WTC11 (cell line): Measurements from ENCODE around the gene CACNG4.

Experiments used
- ATF2 ChIP-seq: sonication (generic); formaldehyde crosslinking; IDR thresholded peaks from 2 replicates; pipeline ENCODE4 v1.8.1; 2022; ENCODE audit warnings: low read depth, missing genetic modification reagents, borderline replicate concordance
- CREB1 ChIP-seq: sonication (generic); formaldehyde crosslinking; IDR thresholded peaks from 2 replicates; pipeline ENCODE4 v1.8.0; 2023; ENCODE audit warnings: mild to moderate bottlenecking, missing genetic modification reagents
- CTCF ChIP-seq: fragments of 200-600 bp; IDR thresholded peaks from 2 replicates; pipeline ENCODE4 v1.8.0; 2022; ENCODE audit warnings: antibody characterized with exemption
- MAX ChIP-seq: sonication (generic); formaldehyde crosslinking; IDR thresholded peaks from 2 replicates; pipeline ENCODE4 v1.8.0; 2022; ENCODE audit warnings: mild to moderate bottlenecking, missing genetic modification reagents
- MXD4 ChIP-seq: fragments of 250-450 bp; sonication (Bioruptor Pico); IDR thresholded peaks from 2 replicates; pipeline ENCODE4 v1.8.0; 2021; ENCODE audit warnings: mild to moderate bottlenecking, moderate library complexity, borderline replicate concordance
- NFYB ChIP-seq: sonication (generic); formaldehyde crosslinking; conservative IDR thresholded peaks from 2 replicates; pipeline ENCODE4 v1.8.0; 2022; ENCODE audit warnings: low read depth, missing genetic modification reagents
- RORB ChIP-seq: fragments of 250-450 bp; sonication (Bioruptor Pico); IDR thresholded peaks from 2 replicates; pipeline ENCODE4 v1.9.0; 2021; ENCODE audit warnings: mild to moderate bottlenecking
- SP1 ChIP-seq: sonication (generic); formaldehyde crosslinking; conservative IDR thresholded peaks from 2 replicates; pipeline ENCODE4 v1.8.1; 2022; ENCODE audit warnings: missing genetic modification reagents
- TEAD4 ChIP-seq: sonication (generic); formaldehyde crosslinking; IDR thresholded peaks from 2 replicates; pipeline ENCODE4 v1.8.0; 2022; ENCODE audit warnings: mild to moderate bottlenecking, missing genetic modification reagents
- USF2 ChIP-seq: sonication (generic); formaldehyde crosslinking; IDR thresholded peaks from 2 replicates; pipeline ENCODE4 v1.8.1; 2023; ENCODE audit warnings: mild to moderate bottlenecking, missing genetic modification reagents, moderate library complexity

- TF ChIP-seq CTCF: no peak
- TF ChIP-seq USF2: no peak
- TF ChIP-seq MAX: no peak
- TF ChIP-seq CREB1: no peak
- no peak for TF ChIP-seq SP1 (CRISPR knock-in tag)
- no peak for TF ChIP-seq NFYB (CRISPR knock-in tag)
- TF ChIP-seq TEAD4: no peak
- no peak for TF ChIP-seq RORB
- no peak for TF ChIP-seq ATF2
- TF ChIP-seq MXD4 (CRISPR knock-in tag): no peak
Observed at GRCh38 chr17:67035131-67036083, 70.9 kb downstream of the CACNG4 start.
